ENCODE data around the gene PPP1CB. TPM values are rescaled to one million over a fixed set of nuclear protein-coding genes. Genes with fewer than 3 reads are reported as not detected.
A peak's percentile ranks its signal among the peaks of the same experiment; 100 is the strongest.

PPP1CB gene
- total RNA-seq, 1 experiment from 2014 or later: 180 TPM

GRCh38 chr2:28747714-28748113, 3.9 kb upstream of the PPP1CB start:
- POLR2A ChIA-PET: no interaction called here
- no peaks in the 10 kb centered on the region for H3K9me3 ChIP-seq (ENCODE audit: control insufficient read depth, insufficient read depth, low read depth, low read length)
- BruUV-seq (replicated peaks): no TSS peak
- in situ Hi-C loops (cut with HindIII; ENCODE audit: low pct_unique_long_range_greater_than_20kb, low sequenced_read_pairs) (no loop called here), intact Hi-C loops (cut with micrococcal nuclease; ENCODE audit: unreplicated experiment) (no loop called here)
- ATAC-seq (no peak), DNase-seq (ENCODE audit: low read depth, low spot score) (no peak)
- no peak for TF ChIP-seq REST (IDR thresholded peaks at IDR 0.05; ENCODE audit: insufficient read depth in 1 of 2, low read depth in 2 of 2, low read length in 1 of 2)
- no peak for TF ChIP-seq SIN3A (IDR thresholded peaks at IDR 0.05; ENCODE audit: borderline replicate concordance, insufficient read depth, low read depth, low read length)
- no peak for TF ChIP-seq POLR2AphosphoS5 (IDR thresholded peaks at IDR 0.05; ENCODE audit: low read depth, low read length)
- TF ChIP-seq CTCF (IDR thresholded peaks at IDR 0.05): no peak
- no peak for TF ChIP-seq TCF7L2 (IDR thresholded peaks at IDR 0.05; ENCODE audit: low read depth, low read length)
- peaks cover 7% of the 10 kb centered on the region for H3K4me1 ChIP-seq (ENCODE audit: control insufficient read depth, insufficient read depth, low read length)
- peaks cover 4% of the 10 kb centered on the region; the same call in 1 of the 2 replicates for H3K36me3 ChIP-seq (ENCODE audit: control insufficient read depth, insufficient read depth, low read length)
- H3K27me3 ChIP-seq (ENCODE audit: control insufficient read depth, insufficient read depth, low read length): no peaks in the 10 kb centered on the region
- H3K4me3 ChIP-seq (ENCODE audit: low read depth in 2 of 2, low read length in 2 of 2): no peak overlapping the region
- peak overlapping the region; percentile 4; the same call in 1 of the 2 replicates for H3K27ac ChIP-seq (ENCODE audit: low read length)
- CTCF ChIA-PET: interaction anchor here (0.6 kb wide), 1 partner anchor 54 kb away, joined by 3 read pairs; no protein-coding TSS in a partner anchor

GRCh38 chr2:28748176-28748575, 3.5 kb upstream of the PPP1CB start:
- DNase-seq (ENCODE audit: low read depth, low spot score) (no peak), ATAC-seq (no peak)
- ChIA-PET CTCF (no interaction called here), POLR2A (no interaction called here)
- Histone ChIP-seq H3K4me3 (ENCODE audit: low read depth in 2 of 2, low read length in 2 of 2) (no peak overlapping the region), H3K36me3 (ENCODE audit: control insufficient read depth, insufficient read depth, low read length) (peaks cover 6% of the 10 kb centered on the region; the same call in 1 of the 2 replicates), H3K27me3 (ENCODE audit: control insufficient read depth, insufficient read depth, low read length) (no peaks in the 10 kb centered on the region), H3K4me1 (ENCODE audit: control insufficient read depth, insufficient read depth, low read length) (peaks cover 7% of the 10 kb centered on the region), H3K9me3 (ENCODE audit: control insufficient read depth, insufficient read depth, low read depth, low read length) (no peaks in the 10 kb centered on the region), H3K27ac (ENCODE audit: low read length) (peak overlapping the region; percentile 4; the same call in 1 of the 2 replicates)
- in situ Hi-C loops (cut with HindIII; ENCODE audit: low pct_unique_long_range_greater_than_20kb, low sequenced_read_pairs): no loop called here
- intact Hi-C loops (cut with micrococcal nuclease; ENCODE audit: unreplicated experiment): no loop called here
- no TSS peak for BruUV-seq (replicated peaks)
- TF ChIP-seq POLR2AphosphoS5 (IDR thresholded peaks at IDR 0.05; ENCODE audit: low read depth, low read length): no peak
- no peak for TF ChIP-seq REST (IDR thresholded peaks at IDR 0.05; ENCODE audit: insufficient read depth in 1 of 2, low read depth in 2 of 2, low read length in 1 of 2)
- TF ChIP-seq TCF7L2 (IDR thresholded peaks at IDR 0.05; ENCODE audit: low read depth, low read length): no peak
- no peak for TF ChIP-seq CTCF (IDR thresholded peaks at IDR 0.05)
- no peak for TF ChIP-seq SIN3A (IDR thresholded peaks at IDR 0.05; ENCODE audit: borderline replicate concordance, insufficient read depth, low read depth, low read length)
